Neural cell (in vitro differentiated cells): ENCODE results near the gene NDEL1.

Experiments used
- MXI1 ChIP-seq: fragments of 450-650 bp; conservative IDR thresholded peaks from 2 replicates; pipeline ENCODE4 v1.6.1; 2014; ENCODE audit warnings: antibody characterized with exemption, mild to moderate bottlenecking; ENCODE audit not compliant: poor library complexity, severe bottlenecking
- POLR2AphosphoS5 ChIP-seq: IDR thresholded peaks from 2 replicates; pipeline ENCODE4 v1.6.1; 2012
- SMC3 ChIP-seq: fragments of 450-650 bp; conservative IDR thresholded peaks from 2 replicates; pipeline ENCODE4 v1.6.1; 2014; ENCODE audit warnings: antibody characterized with exemption, mild to moderate bottlenecking, moderate library complexity; ENCODE audit not compliant: poor library complexity
- TF ChIP-seq, protein P1 (sequence below): fragments of 450-650 bp; IDR thresholded peaks from 2 replicates; pipeline ENCODE4 v1.5.1; 2014; ENCODE audit warnings: antibody characterized with exemption, mild to moderate bottlenecking, moderate library complexity; ENCODE audit not compliant: poor library complexity, severe bottlenecking
- TF ChIP-seq, protein P2 (sequence below): IDR thresholded peaks from 2 replicates; pipeline ENCODE4 v1.6.1; 2012; ENCODE audit warnings: borderline replicate concordance

- TF ChIP-seq, protein P1, sequence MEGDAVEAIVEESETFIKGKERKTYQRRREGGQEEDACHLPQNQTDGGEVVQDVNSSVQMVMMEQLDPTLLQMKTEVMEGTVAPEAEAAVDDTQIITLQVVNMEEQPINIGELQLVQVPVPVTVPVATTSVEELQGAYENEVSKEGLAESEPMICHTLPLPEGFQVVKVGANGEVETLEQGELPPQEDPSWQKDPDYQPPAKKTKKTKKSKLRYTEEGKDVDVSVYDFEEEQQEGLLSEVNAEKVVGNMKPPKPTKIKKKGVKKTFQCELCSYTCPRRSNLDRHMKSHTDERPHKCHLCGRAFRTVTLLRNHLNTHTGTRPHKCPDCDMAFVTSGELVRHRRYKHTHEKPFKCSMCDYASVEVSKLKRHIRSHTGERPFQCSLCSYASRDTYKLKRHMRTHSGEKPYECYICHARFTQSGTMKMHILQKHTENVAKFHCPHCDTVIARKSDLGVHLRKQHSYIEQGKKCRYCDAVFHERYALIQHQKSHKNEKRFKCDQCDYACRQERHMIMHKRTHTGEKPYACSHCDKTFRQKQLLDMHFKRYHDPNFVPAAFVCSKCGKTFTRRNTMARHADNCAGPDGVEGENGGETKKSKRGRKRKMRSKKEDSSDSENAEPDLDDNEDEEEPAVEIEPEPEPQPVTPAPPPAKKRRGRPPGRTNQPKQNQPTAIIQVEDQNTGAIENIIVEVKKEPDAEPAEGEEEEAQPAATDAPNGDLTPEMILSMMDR, result no peak
- TF ChIP-seq MXI1 (no peak), POLR2AphosphoS5 (no peak), SMC3 (no peak)
- TF ChIP-seq, protein P2, sequence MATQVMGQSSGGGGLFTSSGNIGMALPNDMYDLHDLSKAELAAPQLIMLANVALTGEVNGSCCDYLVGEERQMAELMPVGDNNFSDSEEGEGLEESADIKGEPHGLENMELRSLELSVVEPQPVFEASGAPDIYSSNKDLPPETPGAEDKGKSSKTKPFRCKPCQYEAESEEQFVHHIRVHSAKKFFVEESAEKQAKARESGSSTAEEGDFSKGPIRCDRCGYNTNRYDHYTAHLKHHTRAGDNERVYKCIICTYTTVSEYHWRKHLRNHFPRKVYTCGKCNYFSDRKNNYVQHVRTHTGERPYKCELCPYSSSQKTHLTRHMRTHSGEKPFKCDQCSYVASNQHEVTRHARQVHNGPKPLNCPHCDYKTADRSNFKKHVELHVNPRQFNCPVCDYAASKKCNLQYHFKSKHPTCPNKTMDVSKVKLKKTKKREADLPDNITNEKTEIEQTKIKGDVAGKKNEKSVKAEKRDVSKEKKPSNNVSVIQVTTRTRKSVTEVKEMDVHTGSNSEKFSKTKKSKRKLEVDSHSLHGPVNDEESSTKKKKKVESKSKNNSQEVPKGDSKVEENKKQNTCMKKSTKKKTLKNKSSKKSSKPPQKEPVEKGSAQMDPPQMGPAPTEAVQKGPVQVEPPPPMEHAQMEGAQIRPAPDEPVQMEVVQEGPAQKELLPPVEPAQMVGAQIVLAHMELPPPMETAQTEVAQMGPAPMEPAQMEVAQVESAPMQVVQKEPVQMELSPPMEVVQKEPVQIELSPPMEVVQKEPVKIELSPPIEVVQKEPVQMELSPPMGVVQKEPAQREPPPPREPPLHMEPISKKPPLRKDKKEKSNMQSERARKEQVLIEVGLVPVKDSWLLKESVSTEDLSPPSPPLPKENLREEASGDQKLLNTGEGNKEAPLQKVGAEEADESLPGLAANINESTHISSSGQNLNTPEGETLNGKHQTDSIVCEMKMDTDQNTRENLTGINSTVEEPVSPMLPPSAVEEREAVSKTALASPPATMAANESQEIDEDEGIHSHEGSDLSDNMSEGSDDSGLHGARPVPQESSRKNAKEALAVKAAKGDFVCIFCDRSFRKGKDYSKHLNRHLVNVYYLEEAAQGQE, result no peak
Measured at GRCh38 chr17:8488491-8488890, 52.8 kb downstream of the NDEL1 start.
